Liver (tissue), 9 donors: ENCODE measurements around the gene CTU1. TPM values are rescaled to one million over a fixed set of nuclear protein-coding genes. Genes with fewer than 3 reads are reported as not detected.

Source experiments
- DNase-seq: peaks from one replicate; pipeline ENCODE4 v3.0.0-alpha.2; 2017; ENCODE audit warnings: low spot score
- H3K27ac ChIP-seq, 2 donors: one replicate each; pipeline ENCODE4 v1.7.0; 2013; ENCODE audit warnings: inconsistent platforms in 2 of 2, low read length in 2 of 2, control low read depth in 1 of 2, low read depth in 1 of 2, mild to moderate bottlenecking in 1 of 2
- H3K27me3 ChIP-seq, 4 donors: one replicate each; pipeline versions ENCODE4 v1.6.1 to v1.7.0; 2013; ENCODE audit warnings: low read length in 3 of 4, inconsistent platforms in 1 of 4, mild to moderate bottlenecking in 1 of 4, moderate library complexity in 1 of 4; ENCODE audit not compliant: control insufficient read depth in 4 of 4, insufficient read depth in 4 of 4
- H3K36me3 ChIP-seq, 4 donors: one replicate each; pipeline versions ENCODE4 v1.6.1 to v1.7.0; 2013; ENCODE audit warnings: low read length in 3 of 4, mild to moderate bottlenecking in 3 of 4, low read depth in 1 of 4, moderate library complexity in 1 of 4; ENCODE audit not compliant: control insufficient read depth in 4 of 4, insufficient read depth in 3 of 4
- H3K4me1 ChIP-seq, 4 donors: one replicate each; pipeline versions ENCODE4 v1.6.1 to v1.7.0; 2013; ENCODE audit warnings: low read length in 3 of 4, mild to moderate bottlenecking in 3 of 4, moderate library complexity in 1 of 4; ENCODE audit not compliant: control insufficient read depth in 4 of 4, insufficient read depth in 4 of 4
- H3K4me3 ChIP-seq, 3 donors: one replicate each; pipeline versions ENCODE4 v1.6.1 to v1.7.0; 2013; ENCODE audit warnings: low read length in 3 of 3, control low read depth in 1 of 3, low read depth in 1 of 3, mild to moderate bottlenecking in 1 of 3
- H3K9ac ChIP-seq, 2 donors: one replicate each; pipeline ENCODE4 v1.7.0; 2013; ENCODE audit warnings: low read length in 2 of 2, mild to moderate bottlenecking in 2 of 2, moderate library complexity in 2 of 2, control low read depth in 1 of 2, low read depth in 1 of 2
- H3K9me3 ChIP-seq, 4 donors: one replicate each; pipeline versions ENCODE4 v1.6.1 to v1.7.0; 2013; ENCODE audit warnings: low read length in 3 of 4; ENCODE audit not compliant: control insufficient read depth in 4 of 4
- NR2F2 ChIP-seq: IDR thresholded peaks from 2 replicates; pipeline ENCODE4 v1.6.1; 2016; ENCODE audit warnings: antibody characterized with exemption
- RAD21 ChIP-seq, 2 donors: IDR thresholded peaks; 2 replicates each; pipeline ENCODE4 v1.6.1; 2016; ENCODE audit warnings: antibody characterized with exemption in 2 of 2, mild to moderate bottlenecking in 2 of 2
- WGBS: extraction: QIAGEN DNeasy Blood & Tissue Kit; methylation state at CpG from one replicate; pipeline ENCODE4 v1.1.7; 2013; 5-methylcytosine and 5-hydroxymethylcytosine counted together
- polyA plus RNA-seq, 2 donors: library from polyadenylated mRNA; stranded (reverse) in 1 of 2; unstranded in 1 of 2; fragments of 200-250 nt in 1 of 2; fragments of >200 nt in 1 of 2; fragmentation: Nextera tagmentation in 1 of 2; extraction: Ambion mirVana in 1 of 2; gene quantifications; one replicate each; pipeline versions ENCODE4 v1.2.1 to v1.2.3, GENCODE V29; 2013 to 2015
- total RNA-seq, 2 donors: library from RNA; depleted of rRNA; stranded (reverse); fragments of >200 nt; gene quantifications; one replicate each; pipeline ENCODE4 v1.2.3, GENCODE V29; 2014
- TF ChIP-seq, protein P1 (sequence below): IDR thresholded peaks from 2 replicates; pipeline ENCODE4 v1.6.1; 2016; ENCODE audit warnings: antibody characterized with exemption
- TF ChIP-seq, protein P2 (sequence below): IDR thresholded peaks from 2 replicates; pipeline ENCODE4 v1.6.1; 2016; ENCODE audit warnings: antibody characterized with exemption
- donor health status: healthy.
- donor health status: healthy.
- donor health status: healthy.
- donor health status: healthy.
- donor health status: healthy.

The CTU1 gene
- total and polyA plus RNA-seq, 4 donors = 0.19 to 3.7 (median 2.5) TPM

DNA sequence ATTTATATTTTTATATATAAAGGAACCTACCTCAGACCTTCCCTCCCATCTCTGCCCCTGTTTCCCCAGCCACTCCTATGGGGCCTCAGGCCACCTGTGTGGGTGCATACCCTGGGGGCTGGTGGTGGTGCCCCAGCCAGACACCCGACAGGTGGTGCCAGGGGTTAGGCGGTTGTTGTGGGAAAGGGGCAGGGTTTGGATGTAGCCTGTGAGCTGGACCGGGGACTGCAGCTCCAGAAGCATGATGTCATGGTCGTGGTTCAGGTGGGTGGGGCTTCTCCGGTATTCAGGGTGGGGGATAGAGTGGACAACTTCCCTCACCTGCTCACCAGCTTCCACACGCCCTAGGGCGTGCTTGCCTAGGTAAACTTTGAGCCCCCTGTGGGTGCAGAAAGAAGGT is 48.5 kb downstream of the CTU1 start:
- no peak overlapping the region for H3K4me3 ChIP-seq
- H3K36me3 ChIP-seq = no peaks in the 10 kb centered on the region
- WGBS = 69% methylated on average over 7 of the region's 7 CpGs
- H3K27ac ChIP-seq = no peak overlapping the region
- TF ChIP-seq, protein P1, sequence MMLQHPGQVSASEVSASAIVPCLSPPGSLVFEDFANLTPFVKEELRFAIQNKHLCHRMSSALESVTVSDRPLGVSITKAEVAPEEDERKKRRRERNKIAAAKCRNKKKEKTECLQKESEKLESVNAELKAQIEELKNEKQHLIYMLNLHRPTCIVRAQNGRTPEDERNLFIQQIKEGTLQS = no peak
- no peak for TF ChIP-seq RAD21 (IDR thresholded peaks at IDR 0.05)
- H3K4me1 ChIP-seq = no peaks in the 10 kb centered on the region
- no peak overlapping the region for H3K9ac ChIP-seq
- H3K9me3 ChIP-seq = no peaks in the 10 kb centered on the region
- peaks cover 0 to 3% (median 2%) of the 10 kb centered on the region in 4 donors for H3K27me3 ChIP-seq
- no peak for DNase-seq

DNA sequence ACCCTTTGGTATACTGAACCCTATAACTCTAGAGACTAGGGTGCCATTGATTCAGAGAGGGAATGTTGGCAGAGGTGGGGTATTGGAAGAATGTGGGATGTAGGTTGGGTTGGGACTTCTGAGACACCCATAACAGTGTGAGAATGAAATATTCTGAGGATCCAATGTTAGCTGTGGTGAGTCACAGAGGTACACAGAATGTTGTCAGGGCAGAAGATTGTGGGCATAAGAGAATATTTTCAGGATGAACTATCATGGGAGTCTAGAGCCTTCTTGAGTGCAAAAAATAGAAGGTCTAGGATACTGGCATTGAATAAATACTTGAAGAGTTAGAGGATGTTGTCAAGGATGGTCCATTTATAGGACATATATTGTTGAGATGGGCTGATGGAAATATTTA is 52.3 kb downstream of the CTU1 start:
- Histone ChIP-seq H3K27me3 (peaks cover 0 to 9% (median 3%) of the 10 kb centered on the region in 4 donors), H3K9ac (no peak overlapping the region), H3K27ac (no peak overlapping the region), H3K4me1 (no peaks in the 10 kb centered on the region), H3K4me3 (no peak overlapping the region), H3K9me3 (no peaks in the 10 kb centered on the region), H3K36me3 (no peaks in the 10 kb centered on the region)
- no peak for TF ChIP-seq NR2F2
- TF ChIP-seq, protein P2, sequence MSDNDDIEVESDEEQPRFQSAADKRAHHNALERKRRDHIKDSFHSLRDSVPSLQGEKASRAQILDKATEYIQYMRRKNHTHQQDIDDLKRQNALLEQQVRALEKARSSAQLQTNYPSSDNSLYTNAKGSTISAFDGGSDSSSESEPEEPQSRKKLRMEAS = no peak
- no peak for DNase-seq

Other genes starting within 250 kb of the CTU1 start
- not detected for gene KLK2, start 235.0 kb downstream of the CTU1 start, total RNA-seq
- not detected for gene KLK2, start 235.0 kb downstream of the CTU1 start, polyA plus RNA-seq
- not detected for gene KLK4, start 197.0 kb downstream of the CTU1 start, total RNA-seq
- gene KLK4, start 197.0 kb downstream of the CTU1 start, polyA plus RNA-seq = not detected
- not detected for gene KLK5, start 155.4 kb downstream of the CTU1 start, total RNA-seq
- gene KLK5, start 155.4 kb downstream of the CTU1 start, polyA plus RNA-seq = not detected
- gene KLK6, start 138.8 kb downstream of the CTU1 start, total RNA-seq = not detected
- not detected for gene KLK6, start 138.8 kb downstream of the CTU1 start, polyA plus RNA-seq
- not detected for gene KLK7, start 124.5 kb downstream of the CTU1 start, total RNA-seq
- gene KLK7, start 124.5 kb downstream of the CTU1 start, polyA plus RNA-seq = not detected
- gene KLK8, start 106.8 kb downstream of the CTU1 start, total RNA-seq = not detected
- gene KLK8, start 106.8 kb downstream of the CTU1 start, polyA plus RNA-seq = not detected
- not detected for gene KLK10, start 88.7 kb downstream of the CTU1 start, total RNA-seq
- gene KLK10, start 88.7 kb downstream of the CTU1 start, polyA plus RNA-seq = under 1 TPM in 1 of 2 donors, not detected in 1; 0.06 TPM
- under 1 TPM in 1 of 2 donors, not detected in 1; 0.25 TPM for gene KLK11, start 81.8 kb downstream of the CTU1 start, total RNA-seq
- gene KLK11, start 81.8 kb downstream of the CTU1 start, polyA plus RNA-seq = under 1 TPM in 1 of 2 donors, not detected in 1; 0.07 TPM
- gene KLK12, start 73.4 kb downstream of the CTU1 start, total RNA-seq = not detected
- not detected for gene KLK12, start 73.4 kb downstream of the CTU1 start, polyA plus RNA-seq
- not detected for gene KLK13, start 43.3 kb downstream of the CTU1 start, total RNA-seq
- gene KLK13, start 43.3 kb downstream of the CTU1 start, polyA plus RNA-seq = not detected
- not detected for gene KLK14, start 25.5 kb downstream of the CTU1 start, total RNA-seq
- under 1 TPM in 1 of 2 donors, not detected in 1; 0.06 TPM for gene KLK14, start 25.5 kb downstream of the CTU1 start, polyA plus RNA-seq
- gene SIGLEC9, start 16.5 kb upstream of the CTU1 start, total RNA-seq = 1 to 10 TPM; 4.8 to 5.4 TPM
- 1 to 10 TPM; 3.0 to 4.1 TPM for gene SIGLEC9, start 16.5 kb upstream of the CTU1 start, polyA plus RNA-seq
- 1 to 10 TPM; 3.2 to 4.7 TPM for gene SIGLEC7, start 33.9 kb upstream of the CTU1 start, total RNA-seq
- 1 to 10 TPM; 2.7 to 4.8 TPM for gene SIGLEC7, start 33.9 kb upstream of the CTU1 start, polyA plus RNA-seq
- 1 to 10 TPM; 2.8 to 4.8 TPM for gene CD33, start 116.7 kb upstream of the CTU1 start, total RNA-seq
- gene CD33, start 116.7 kb upstream of the CTU1 start, polyA plus RNA-seq = 1 to 10 TPM; 1.3 to 5.1 TPM
- gene SIGLECL1, start 142.7 kb upstream of the CTU1 start, total RNA-seq = under 1 TPM in 1 of 2 donors, not detected in 1; 0.05 TPM
- not detected for gene SIGLECL1, start 142.7 kb upstream of the CTU1 start, polyA plus RNA-seq
- under 1 TPM in 1 of 2 donors, not detected in 1; 0.25 TPM for gene IGLON5, start 203.2 kb upstream of the CTU1 start, total RNA-seq
- gene IGLON5, start 203.2 kb upstream of the CTU1 start, polyA plus RNA-seq = under 1 TPM; 0.25 to 0.46 TPM
- gene VSIG10L, start 233.7 kb upstream of the CTU1 start, total RNA-seq = under 1 TPM; 0.75 to 0.92 TPM
- gene VSIG10L, start 233.7 kb upstream of the CTU1 start, polyA plus RNA-seq = 1 to 10 TPM in 1 of 2 donors, under 1 TPM in 1; 0.60 to 1.8 TPM